Small intestine (tissue), 7 donors: ENCODE measurements around the gene SNPH. TPM values are rescaled to one million over a fixed set of nuclear protein-coding genes. Genes with fewer than 3 reads are reported as not detected.

Source experiments
- DNase-seq, 2 donors: peaks; one replicate each; pipeline versions ENCODE4 v3.0.0 to v3.0.0-alpha.2; 2013
- FAIRE-seq: peaks from 2 replicates; lab custom pipeline; 2012; peaks lifted over from hg19 to GRCh38; lab: Jason Lieb, UNC
- H3K27ac ChIP-seq, 3 donors: one replicate each; pipeline ENCODE4 v1.5.1; 2013; ENCODE audit warnings: low read length in 2 of 3, mild to moderate bottlenecking in 2 of 3, control low read depth in 1 of 3, inconsistent platforms in 1 of 3, low read depth in 1 of 3, moderate library complexity in 1 of 3
- H3K27me3 ChIP-seq, 3 donors: one replicate each; pipeline ENCODE4 v1.6.1; 2013; ENCODE audit warnings: low read length in 3 of 3, inconsistent platforms in 1 of 3; ENCODE audit not compliant: control insufficient read depth in 3 of 3, insufficient read depth in 3 of 3
- H3K36me3 ChIP-seq, 3 donors: one replicate each; pipeline ENCODE4 v1.6.1; 2013; ENCODE audit warnings: low read length in 3 of 3, inconsistent platforms in 1 of 3, low read depth in 1 of 3, mild to moderate bottlenecking in 1 of 3, moderate library complexity in 1 of 3; ENCODE audit not compliant: control insufficient read depth in 3 of 3, insufficient read depth in 2 of 3
- H3K4me1 ChIP-seq, 3 donors: one replicate each; pipeline ENCODE4 v1.6.1; 2013; ENCODE audit warnings: low read length in 2 of 3, inconsistent platforms in 1 of 3, low read depth in 1 of 3, mild to moderate bottlenecking in 1 of 3, moderate library complexity in 1 of 3; ENCODE audit not compliant: control insufficient read depth in 3 of 3, insufficient read depth in 2 of 3
- H3K4me3 ChIP-seq, 3 donors: one replicate each; pipeline ENCODE4 v1.5.1; 2013; ENCODE audit warnings: low read length in 3 of 3, control low read depth in 1 of 3, inconsistent platforms in 1 of 3, low read depth in 1 of 3, mild to moderate bottlenecking in 1 of 3, moderate library complexity in 1 of 3
- H3K9me3 ChIP-seq, 2 donors: one replicate each; pipeline ENCODE4 v1.6.1; 2013; ENCODE audit warnings: low read depth in 1 of 2, low read length in 1 of 2; ENCODE audit not compliant: control insufficient read depth in 2 of 2, insufficient read depth in 1 of 2
- WGBS, 3 donors: extraction: QIAGEN DNeasy Blood & Tissue Kit; methylation state at CpG; one replicate each; pipeline ENCODE4 v1.1.7; 2013; 5-methylcytosine and 5-hydroxymethylcytosine counted together
- polyA plus RNA-seq, 4 donors: library from polyadenylated mRNA; stranded (reverse) in 3 of 4; unstranded in 1 of 4; fragments of 200-250 nt in 3 of 4; fragments of 120-200 nt in 1 of 4; gene quantifications; one replicate each; pipeline versions ENCODE4 v1.2.1 to v1.2.3, GENCODE V29; 2013
- donor health status: healthy with polysubstance abuse.
- donor health status: control.
- donor health status: control.
- donor health status: Bipolar disorder and iron deficiency.
- donor health status: healthy.

Gene SNPH
- polyA plus RNA-seq, 4 donors, result 0.45 to 3.2 (median 0.73) TPM

DNA sequence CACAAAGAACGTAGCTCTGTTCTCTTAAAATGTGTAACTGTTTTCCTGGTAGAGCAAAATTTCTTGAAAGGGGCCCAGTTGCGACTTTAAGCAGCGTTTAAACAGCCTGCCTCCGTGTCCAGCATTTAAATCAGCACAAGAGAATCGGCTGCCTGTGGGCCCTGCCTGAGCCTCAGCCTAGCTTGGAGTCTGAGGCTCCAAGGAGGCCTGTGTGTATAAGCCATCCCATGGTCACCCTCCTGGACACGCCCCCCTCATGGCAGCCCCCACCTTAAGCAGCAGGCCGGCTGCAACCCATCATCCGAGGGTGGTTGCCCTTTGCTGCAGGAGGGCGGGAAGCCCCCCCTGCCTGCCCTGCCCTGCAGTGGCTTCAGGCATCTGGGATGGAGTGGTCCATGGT, 44.0 kb downstream of the SNPH start:
- no peak overlapping the region for H3K27ac ChIP-seq
- FAIRE-seq (no peak), DNase-seq (no peak)
- H3K27me3 ChIP-seq, result no peaks in the 10 kb centered on the region
- no peaks in the 10 kb centered on the region for H3K9me3 ChIP-seq
- peaks cover 0 to 6% (median 0%) of the 10 kb centered on the region in 3 donors for H3K4me1 ChIP-seq
- no peak overlapping the region for H3K4me3 ChIP-seq
- H3K36me3 ChIP-seq, result peaks cover 0 to 58% (median 15%) of the 10 kb centered on the region in 3 donors
- 77 to 78% (median 77%) methylated on average over 9 of the region's 9 CpGs for WGBS, 3 donors

DNA sequence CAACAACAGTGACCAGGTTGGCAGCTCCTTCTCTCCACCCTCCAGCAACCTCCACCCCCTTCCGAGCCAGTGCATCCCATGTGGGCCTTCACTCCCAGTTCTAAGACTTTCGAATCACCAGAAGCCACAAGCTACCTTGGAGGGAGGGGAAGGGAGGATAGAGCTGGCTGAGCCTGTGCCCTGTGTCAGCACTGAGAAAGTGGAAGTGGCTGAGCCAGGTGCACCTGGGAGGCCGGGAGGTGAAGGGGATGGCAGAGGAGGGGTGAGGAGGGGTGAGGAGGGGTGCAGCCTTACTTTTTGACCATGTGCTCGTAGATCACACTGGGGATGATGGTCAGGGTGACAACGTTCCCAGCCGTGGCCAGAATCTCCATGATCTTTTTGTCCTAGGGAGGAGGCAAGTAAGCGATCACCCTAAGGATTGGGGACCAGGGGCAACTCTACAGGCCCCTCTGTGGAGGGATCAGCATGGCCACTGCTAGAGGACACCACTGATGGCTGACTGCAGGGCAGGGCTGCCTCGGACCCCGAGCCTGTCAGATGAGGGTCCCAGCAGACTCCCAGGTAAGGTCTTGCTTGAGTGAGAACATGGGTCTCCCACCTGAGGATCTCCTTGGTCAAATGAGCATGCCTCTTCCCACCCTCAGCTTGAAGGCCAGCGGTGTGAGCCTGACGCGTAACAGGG, 44.6 kb downstream of the SNPH start:
- FAIRE-seq, result no peak
- Histone ChIP-seq H3K27ac (no peak overlapping the region), H3K27me3 (no peaks in the 10 kb centered on the region), H3K36me3 (peaks cover 0 to 56% (median 15%) of the 10 kb centered on the region in 3 donors), H3K4me3 (no peak overlapping the region), H3K9me3 (no peaks in the 10 kb centered on the region), H3K4me1 (peaks cover 0 to 6% (median 0%) of the 10 kb centered on the region in 3 donors)
- no peak for DNase-seq
- 82 to 91% (median 86%) methylated on average over 12 of the region's 12 CpGs for WGBS, 3 donors

DNA sequence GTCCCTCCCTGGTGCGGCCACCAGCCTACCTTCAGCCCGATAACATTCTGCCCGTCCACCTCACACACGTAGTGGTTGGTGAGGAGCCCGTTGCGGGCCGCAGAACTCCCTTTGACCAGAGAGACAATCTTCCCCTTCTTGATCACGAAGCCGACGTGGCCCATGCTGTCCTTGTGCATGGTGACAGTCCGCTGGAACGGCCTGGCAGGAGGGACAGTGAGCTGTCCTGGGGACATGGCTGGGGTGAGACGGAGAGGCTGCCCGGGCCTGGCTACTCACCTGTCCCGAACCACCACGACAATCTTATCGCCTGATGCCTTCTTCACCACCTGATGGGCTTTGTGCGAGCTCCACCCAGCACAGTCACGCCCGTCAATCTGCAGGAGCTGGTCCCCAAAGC, 46.2 kb downstream of the SNPH start:
- no peak for FAIRE-seq
- no peak overlapping the region for H3K4me3 ChIP-seq
- no peak for DNase-seq
- peaks cover 0 to 6% (median 0%) of the 10 kb centered on the region in 3 donors for H3K4me1 ChIP-seq
- H3K36me3 ChIP-seq, result peaks cover 0 to 61% (median 17%) of the 10 kb centered on the region in 3 donors
- whole genome bisulfite sequencing, 3 donors, result 95 to 98% (median 95%) methylated on average over 20 of the region's 20 CpGs
- H3K27ac ChIP-seq, result no peak overlapping the region
- no peaks in the 10 kb centered on the region for H3K27me3 ChIP-seq
- no peaks in the 10 kb centered on the region for H3K9me3 ChIP-seq

DNA sequence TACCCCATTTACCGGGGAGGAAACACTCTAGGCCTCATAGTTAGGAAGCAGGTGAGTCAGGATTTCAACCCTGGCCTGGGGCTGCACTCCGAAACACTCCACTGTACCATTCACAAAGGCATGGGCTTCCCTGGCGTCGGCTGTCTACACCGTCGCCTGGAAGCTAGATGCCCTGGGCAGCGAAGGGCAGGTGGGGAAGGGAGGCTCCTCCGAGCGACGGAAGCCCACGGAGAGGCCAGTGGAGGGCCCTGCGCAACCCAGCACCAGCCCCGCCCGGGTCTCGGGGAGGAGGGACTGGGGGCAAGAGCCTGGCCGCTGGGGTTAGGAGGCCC, 46.8 kb downstream of the SNPH start:
- peaks cover 0 to 62% (median 17%) of the 10 kb centered on the region in 3 donors for H3K36me3 ChIP-seq
- H3K27me3 ChIP-seq, result no peaks in the 10 kb centered on the region
- WGBS, 3 donors, result 81 to 93% (median 90%) methylated on average over 16 of the region's 16 CpGs
- H3K4me3 ChIP-seq, result no peak overlapping the region
- H3K9me3 ChIP-seq, result no peaks in the 10 kb centered on the region
- DNase-seq (no peak), FAIRE-seq (no peak)
- no peak overlapping the region for H3K27ac ChIP-seq
- H3K4me1 ChIP-seq, result peaks cover 0 to 6% (median 0%) of the 10 kb centered on the region in 3 donors

DNA sequence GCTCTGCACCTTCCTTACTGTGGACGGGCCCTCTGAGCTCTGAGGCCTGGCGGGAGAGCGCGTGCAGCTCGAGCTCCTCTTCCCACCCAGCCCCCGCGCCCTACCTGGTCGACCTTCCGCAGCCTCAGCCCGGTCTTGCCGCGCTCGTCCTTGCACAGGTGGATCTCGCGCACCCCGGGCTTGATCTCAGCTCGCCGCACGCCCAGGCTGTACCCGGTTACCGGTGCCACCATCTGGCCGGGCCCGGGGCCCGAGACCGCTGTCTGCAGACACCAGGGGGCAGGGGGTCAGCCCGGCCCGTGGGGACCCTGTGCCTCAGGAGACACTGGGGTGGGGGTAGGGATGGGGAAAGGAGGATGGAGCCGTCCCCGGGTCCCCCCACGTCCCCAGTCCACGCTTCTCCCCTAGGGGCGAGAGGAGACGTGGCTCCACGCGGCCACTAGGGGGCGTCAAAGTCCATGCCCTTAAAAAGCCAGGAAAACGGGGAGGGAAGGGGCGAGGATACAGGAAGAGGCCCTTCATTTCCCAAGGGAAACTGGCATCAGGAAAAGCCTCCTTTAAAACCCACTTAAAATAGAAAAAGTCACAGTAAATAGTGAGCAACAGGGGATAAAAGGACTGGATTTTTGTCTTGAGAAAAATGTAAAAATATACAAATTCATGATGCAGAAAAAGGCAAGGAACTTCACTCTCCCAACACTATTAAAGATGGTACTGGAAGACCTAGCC, 47.3 kb downstream of the SNPH start:
- WGBS, 3 donors, result 23 to 43% (median 28%) methylated on average over 21 to 38 of the region's 38 CpGs
- DNase-seq, result peak; percentile 59 to 86
- peaks cover 0 to 6% (median 0%) of the 10 kb centered on the region in 3 donors for H3K4me1 ChIP-seq
- peak overlapping the region in 1 of 3 donors; percentile 13 for H3K4me3 ChIP-seq
- FAIRE-seq, result no peak
- H3K27ac ChIP-seq, result no peak overlapping the region
- peaks cover 0 to 62% (median 17%) of the 10 kb centered on the region in 3 donors for H3K36me3 ChIP-seq
- H3K9me3 ChIP-seq, result no peaks in the 10 kb centered on the region
- H3K27me3 ChIP-seq, result no peaks in the 10 kb centered on the region

DNA sequence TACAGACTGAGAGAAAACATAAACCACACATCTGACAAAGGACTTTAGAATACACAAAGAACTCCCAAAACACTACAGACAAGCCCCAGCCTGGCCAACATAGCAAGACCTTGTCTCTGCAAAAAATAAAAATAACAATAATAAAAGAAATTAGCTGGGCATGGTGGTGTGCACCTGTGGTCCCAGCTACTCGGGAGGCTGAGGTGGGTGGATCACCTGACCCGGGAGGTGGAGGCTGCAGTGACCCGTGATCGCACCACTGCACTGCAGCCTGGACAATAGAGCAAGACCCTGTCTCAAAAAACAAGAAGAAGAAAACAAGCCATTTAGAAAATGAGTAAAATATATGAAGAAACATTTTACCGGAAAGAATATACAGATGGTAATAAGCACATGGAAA, 49.7 kb downstream of the SNPH start:
- Histone ChIP-seq H3K9me3 (no peaks in the 10 kb centered on the region), H3K27ac (no peak overlapping the region), H3K36me3 (peaks cover 0 to 65% (median 14%) of the 10 kb centered on the region in 3 donors), H3K27me3 (no peaks in the 10 kb centered on the region), H3K4me3 (no peak overlapping the region), H3K4me1 (peaks cover 0 to 6% (median 0%) of the 10 kb centered on the region in 3 donors)
- DNase-seq (no peak), FAIRE-seq (no peak)
- WGBS, 3 donors, result 83 to 91% (median 85%) methylated on average over 5 of the region's 5 CpGs

DNA sequence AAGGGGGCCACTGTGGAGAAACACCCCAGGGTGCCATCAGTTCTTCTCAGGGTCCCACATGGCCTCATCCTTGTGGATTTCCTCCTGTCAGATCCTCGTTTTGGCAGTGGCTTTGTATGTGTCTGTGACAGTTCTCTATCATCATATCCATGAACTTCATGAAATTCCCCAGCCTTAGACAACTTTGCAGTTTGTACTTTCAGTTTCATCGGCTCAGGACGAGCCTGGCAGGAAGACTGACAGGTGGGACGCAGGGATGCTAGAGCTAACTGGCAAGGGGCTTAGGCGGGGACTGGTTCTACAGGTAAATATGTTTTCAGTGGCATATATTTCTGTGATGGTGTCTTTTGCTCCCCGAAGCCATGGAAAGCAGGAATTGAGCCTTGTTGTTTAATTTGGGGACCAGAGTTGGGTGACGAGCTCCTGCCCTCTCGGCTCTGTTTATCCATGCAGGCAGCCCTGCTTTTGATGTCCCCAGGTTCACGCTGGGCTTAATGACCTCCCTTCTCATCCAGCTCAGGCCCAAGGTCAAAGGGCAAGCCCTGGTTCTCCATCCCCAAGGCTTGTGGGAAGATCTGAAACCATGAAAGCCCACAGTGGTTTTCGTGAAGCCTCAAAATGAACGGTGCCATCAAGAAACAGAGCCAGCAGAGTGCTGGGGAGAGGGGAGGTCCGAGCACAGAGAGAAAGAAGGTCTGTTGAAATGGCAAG, 51.6 kb downstream of the SNPH start:
- Histone ChIP-seq H3K4me1 (peaks cover 0 to 6% (median 0%) of the 10 kb centered on the region in 3 donors), H3K27ac (no peak overlapping the region), H3K4me3 (no peak overlapping the region), H3K36me3 (peaks cover 0 to 51% (median 10%) of the 10 kb centered on the region in 3 donors), H3K27me3 (no peaks in the 10 kb centered on the region), H3K9me3 (no peaks in the 10 kb centered on the region)
- DNase-seq, result peak in 1 of 2 donors; percentile 29
- WGBS, 3 donors, result 33 to 47% (median 36%) methylated on average over 12 of the region's 12 CpGs
- no peak for FAIRE-seq

DNA sequence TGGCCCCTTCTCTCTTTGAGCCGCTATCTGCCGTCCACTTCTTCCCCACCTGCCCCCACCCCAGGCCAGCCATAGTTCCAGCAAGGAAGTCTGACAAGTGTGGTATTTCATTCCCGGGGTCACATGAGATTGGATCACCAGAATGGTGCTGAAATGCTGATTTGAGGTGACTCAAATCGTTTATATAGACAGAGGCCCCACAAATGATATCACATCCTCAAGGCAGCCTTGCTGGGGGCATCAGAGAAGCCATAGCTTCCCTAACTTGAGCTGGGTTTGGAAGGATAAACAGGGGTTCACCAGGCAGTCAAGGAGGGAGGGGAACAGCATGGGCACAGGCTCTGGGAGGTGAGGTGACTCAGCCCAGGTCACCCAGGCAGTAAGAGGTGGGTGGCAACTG, 53.0 kb downstream of the SNPH start:
- peaks cover 0 to 3% (median 0%) of the 10 kb centered on the region in 3 donors for H3K4me1 ChIP-seq
- H3K36me3 ChIP-seq, result peaks cover 0 to 46% (median 7%) of the 10 kb centered on the region in 3 donors
- H3K27me3 ChIP-seq, result no peaks in the 10 kb centered on the region
- FAIRE-seq, result no peak
- no peak overlapping the region for H3K4me3 ChIP-seq
- H3K9me3 ChIP-seq, result no peaks in the 10 kb centered on the region
- H3K27ac ChIP-seq, result no peak overlapping the region
- DNase-seq, result no peak
- 75 to 88% (median 84%) methylated on average over 4 of the region's 4 CpGs for WGBS, 3 donors
